Urothelium cell line (cell line): ENCODE measurements around the gene ZNF516.

Source experiments
- DNase-seq: peaks from one replicate; pipeline ENCODE4 v3.0.0; 2011; ENCODE audit warnings: low spot score, mixed read lengths
- FAIRE-seq: peaks from 2 replicates; lab custom pipeline; 2011; peaks lifted over from hg19 to GRCh38; lab: Jason Lieb, UNC

The ZNF516 gene

DNA sequence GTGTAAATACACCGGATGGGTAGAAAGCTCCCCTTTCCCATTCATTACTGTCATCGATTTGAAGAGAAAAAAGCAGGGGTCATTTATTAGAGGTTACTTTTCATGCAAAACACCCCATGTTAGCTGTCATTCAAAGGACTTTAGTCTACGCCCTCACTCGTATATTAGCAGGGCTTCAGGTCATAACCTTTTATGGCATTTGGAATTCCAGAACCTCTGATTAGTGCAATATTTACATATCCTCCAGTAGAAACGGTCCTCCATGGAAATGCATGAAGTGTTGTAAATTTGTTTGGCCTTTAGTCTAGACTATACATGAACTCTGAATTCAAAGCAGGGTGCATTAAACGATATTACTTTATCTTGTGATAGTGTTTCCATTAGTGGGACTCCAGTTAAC lies 180.5 kb downstream of the ZNF516 start:
- FAIRE-seq = no peak

DNA sequence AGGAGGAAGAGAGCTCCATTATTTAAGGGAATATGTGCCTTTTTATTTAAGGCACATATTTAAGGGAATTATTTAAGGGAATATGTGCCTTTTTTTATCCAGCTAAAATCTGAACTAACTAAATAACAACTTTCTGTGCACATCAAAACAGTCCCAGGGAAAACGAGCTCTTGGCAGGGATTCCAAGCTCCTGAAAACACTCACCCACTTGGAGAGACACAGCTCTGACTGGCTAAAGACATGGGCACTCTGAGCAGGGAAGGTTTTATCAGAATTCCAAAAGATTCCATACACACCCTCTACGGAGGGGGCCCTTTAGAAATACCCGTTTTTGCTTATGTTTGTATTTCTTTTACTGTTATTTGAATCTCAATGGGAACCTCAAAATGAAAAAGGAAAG lies 181.0 kb downstream of the ZNF516 start:
- DNase-seq (no peak), FAIRE-seq (no peak)

More for the DNA sequence above, 180.5 kb downstream of the ZNF516 start:
- no peak for DNase-seq
